Activated CD8-positive, alpha-beta memory T cell treated with anti-CD3 and anti-CD28 coated beads, Interleukin-2, amount 50 U/mL, for 24 hours (primary cell): ENCODE data around the gene MYOZ3.

Experiments used
- DNase-seq: peaks from one replicate; pipeline ENCODE4 v3.0.0-alpha.2; 2020; ENCODE audit errors: extremely low read depth

The MYOZ3 gene

GRCh38 chr5:150642991-150643710 lies 17.9 kb upstream of the MYOZ3 start:
- DNase-seq: no peak

- DNase-seq: no peak
Measured at GRCh38 chr5:150644058-150644457, 17.0 kb upstream of the MYOZ3 start.

GRCh38 chr5:150644514-150644913 lies 16.5 kb upstream of the MYOZ3 start:
- no peak for DNase-seq

- no peak for DNase-seq
Measured at GRCh38 chr5:150645070-150645700, 15.9 kb upstream of the MYOZ3 start.

GRCh38 chr5:150647275-150648251 lies 13.5 kb upstream of the MYOZ3 start:
- no peak for DNase-seq

GRCh38 chr5:150648294-150649107 lies 12.6 kb upstream of the MYOZ3 start:
- no peak for DNase-seq

GRCh38 chr5:150649108-150650020 lies 11.7 kb upstream of the MYOZ3 start:
- no peak for DNase-seq

- no peak for DNase-seq
Measured at GRCh38 chr5:150650021-150651006, 10.7 kb upstream of the MYOZ3 start.

GRCh38 chr5:150651382-150651781 lies 9.7 kb upstream of the MYOZ3 start:
- DNase-seq: no peak

GRCh38 chr5:150651924-150652671 lies 9.0 kb upstream of the MYOZ3 start:
- DNase-seq: no peak

GRCh38 chr5:150653145-150653761 lies 7.8 kb upstream of the MYOZ3 start:
- no peak for DNase-seq

- no peak for DNase-seq
Measured at GRCh38 chr5:150653762-150654556, 7.1 kb upstream of the MYOZ3 start.

- DNase-seq: no peak
Measured at GRCh38 chr5:150655221-150655620, 5.8 kb upstream of the MYOZ3 start.

GRCh38 chr5:150656191-150657132 lies 4.6 kb upstream of the MYOZ3 start:
- peak; percentile 25 for DNase-seq

- no peak for DNase-seq
Measured at GRCh38 chr5:150658121-150658520, 2.9 kb upstream of the MYOZ3 start.

GRCh38 chr5:150658699-150659265 lies 2.3 kb upstream of the MYOZ3 start:
- DNase-seq: no peak
